GM13976 (cell line): Measurements from ENCODE around the gene FKBP5.

ENCODE experiments used
- DNase-seq: peaks from one replicate; pipeline ENCODE4 v3.0.0; 2012; ENCODE audit warnings: low spot score
- CTCF ChIP-seq: IDR thresholded peaks from 2 replicates; pipeline ENCODE4 v1.5.1; 2012; ENCODE audit warnings: borderline replicate concordance, mild to moderate bottlenecking; ENCODE audit not compliant: insufficient read depth; ENCODE audit errors: extremely low read depth, missing control alignments, control extremely low read depth
- in situ Hi-C: fragments of 300-500 bp; cut with MboI; formaldehyde crosslinking; loops from one replicate; pipeline ENCODE4 v1.12.0; 2022; ENCODE audit warnings: low sequenced_read_pairs, mixed read lengths, inconsistent platforms; ENCODE audit not compliant: unreplicated experiment

The FKBP5 gene

GRCh38 chr6:35605600-35605999 is 83.1 kb downstream of the FKBP5 start:
- TF ChIP-seq CTCF: no peak
- in situ Hi-C loops: no loop called here
- no peak for DNase-seq

GRCh38 chr6:35603326-35604202 is 85.2 kb downstream of the FKBP5 start:
- TF ChIP-seq CTCF: no peak
- in situ Hi-C loops: no loop called here
- no peak for DNase-seq

DNA sequence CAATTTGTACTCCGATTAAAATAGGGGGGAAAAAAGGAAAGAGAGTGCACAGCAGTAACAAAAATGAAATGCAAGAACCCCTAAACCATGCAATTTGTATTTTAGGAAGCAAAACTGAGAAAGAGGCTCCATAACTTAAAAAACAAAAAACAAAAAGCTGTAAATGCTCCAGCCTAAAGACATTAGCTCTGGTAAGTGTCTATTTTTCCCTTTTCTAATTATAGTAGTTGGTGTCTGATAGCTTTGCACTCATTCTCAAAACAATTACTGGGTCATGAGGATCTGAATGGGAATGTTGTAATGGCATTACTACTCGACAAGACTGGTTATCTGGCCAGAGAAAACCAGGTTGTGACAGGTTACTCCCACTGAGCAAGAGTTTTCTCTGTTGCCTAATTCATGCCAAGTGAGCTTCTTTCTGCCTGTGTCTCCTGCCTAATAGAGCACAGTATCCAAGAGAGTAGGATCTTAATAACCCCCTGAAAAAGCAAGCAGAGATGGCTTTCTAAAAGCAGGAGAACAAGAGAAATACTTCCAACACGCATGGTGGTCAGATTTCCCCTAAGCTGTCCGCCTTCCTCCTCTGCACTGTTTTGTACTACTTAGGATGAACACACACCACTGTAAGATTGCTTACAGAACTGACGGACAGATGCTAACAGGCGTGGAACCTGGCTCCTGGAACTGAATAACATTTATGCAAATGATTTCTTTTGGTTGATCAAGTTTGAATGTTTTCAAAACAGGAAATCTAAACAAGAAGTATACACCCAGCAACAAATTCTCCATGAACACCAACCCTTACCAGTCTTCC is 86.4 kb downstream of the FKBP5 start:
- no peak for TF ChIP-seq CTCF
- no peak for DNase-seq
- in situ Hi-C loops: no loop called here

DNA sequence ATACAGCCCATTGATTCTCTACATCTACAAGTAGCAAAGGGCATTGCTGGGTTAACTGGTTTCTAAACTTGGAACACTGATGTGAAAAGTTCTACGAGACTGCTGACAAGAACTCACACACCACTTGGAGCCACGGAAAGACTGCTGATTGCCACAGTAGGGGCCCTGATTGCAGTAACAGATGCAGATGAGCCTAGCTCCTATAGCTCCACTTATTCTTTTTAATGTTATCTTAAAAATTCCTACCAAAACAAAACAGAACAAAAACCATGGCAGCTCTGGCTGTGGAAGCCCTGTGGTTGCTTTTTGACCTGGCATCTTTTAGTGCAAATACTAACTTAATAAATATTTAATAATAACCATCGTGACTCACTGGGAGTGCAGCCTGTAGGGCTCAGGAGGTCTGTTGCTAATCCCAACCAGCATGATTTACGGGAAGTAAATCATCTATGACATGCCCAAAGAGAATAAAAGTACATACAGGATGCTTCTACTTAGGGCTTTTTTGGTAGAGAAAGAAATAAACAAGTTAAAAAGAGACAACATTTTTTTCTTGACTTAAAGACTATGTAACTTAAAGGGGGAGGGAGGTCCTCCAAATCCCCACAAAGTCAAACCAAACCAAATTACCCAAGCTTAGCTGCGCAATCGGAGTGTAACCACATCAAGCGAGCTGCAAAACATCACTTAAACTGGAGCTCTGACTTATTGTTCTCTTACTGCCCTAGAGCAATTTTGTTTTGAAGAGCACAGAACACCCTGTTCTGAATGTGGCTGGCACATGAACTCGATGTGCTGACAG is 87.2 kb downstream of the FKBP5 start:
- no peak for TF ChIP-seq CTCF
- no peak for DNase-seq
- in situ Hi-C loops: no loop called here

GRCh38 chr6:35600659-35601125 is 88.0 kb downstream of the FKBP5 start:
- DNase-seq: no peak
- in situ Hi-C loops: no loop called here

More at GRCh38 chr6:35600659-35601125, 88.0 kb downstream of the FKBP5 start:
- TF ChIP-seq CTCF: no peak
